Right ventricle myocardium superior (tissue), 1 donor: ENCODE results near the gene LNX2. TPM values are rescaled to one million over a fixed set of nuclear protein-coding genes. Genes with fewer than 3 reads are reported as not detected.
"Not testable (repeated sequence)": the region's sequence is repeated elsewhere in the genome, so short reads cannot be mapped to it uniquely, and the experiment has no call there.

Experiments
- ATAC-seq: fragments of 200-7000 bp; cut with Tn5 transposase; one replicate; pipeline ENCODE4 v1.9.1; 2020; ENCODE audit warnings: mild to moderate bottlenecking; ENCODE audit not compliant: poor library complexity
- DNase-seq: peaks from one replicate; pipeline ENCODE4 v3.0.0-alpha.2; 2020
- intact Hi-C: fragments of 100-400 bp; cut with DNase I; formaldehyde crosslinking; loops from one replicate; pipeline ENCODE4 v1.11.2; 2022
- total RNA-seq: library from RNA; stranded (reverse); fragmentation: NEBNext Ultra II Directional; extraction: Animal tissue kit (Norgen Biotek cat#: 25700); gene quantifications from one replicate; pipeline ENCODE4 v1.2.1, GENCODE V29; 2021
- donor health status: DM: no; HTN: yes; CAD: no; lungs with severe emphysema.

The LNX2 gene
- total RNA-seq, 1 donor from 2014 or later: 9.7 TPM

DNA sequence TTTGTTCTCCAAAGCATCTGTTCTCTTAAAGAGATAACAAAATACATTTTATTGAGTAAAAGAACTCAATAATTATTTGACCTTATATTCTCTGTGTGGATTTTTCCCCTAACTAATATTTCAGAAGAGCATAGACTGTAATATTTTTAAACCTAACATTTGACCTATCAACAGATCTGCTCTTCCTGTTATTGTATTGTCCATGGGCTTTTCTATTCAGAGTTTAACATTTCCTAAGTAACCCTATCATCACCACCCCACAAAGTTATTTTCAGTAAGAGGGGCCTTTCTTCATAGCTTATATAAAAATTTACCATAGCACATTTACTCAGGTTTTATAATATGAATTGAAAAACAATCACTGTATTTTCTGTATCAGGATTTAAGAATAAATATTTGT is 18.9 kb upstream of the LNX2 start:
- intact Hi-C loops: no loop called here
- no peak for ATAC-seq

DNA sequence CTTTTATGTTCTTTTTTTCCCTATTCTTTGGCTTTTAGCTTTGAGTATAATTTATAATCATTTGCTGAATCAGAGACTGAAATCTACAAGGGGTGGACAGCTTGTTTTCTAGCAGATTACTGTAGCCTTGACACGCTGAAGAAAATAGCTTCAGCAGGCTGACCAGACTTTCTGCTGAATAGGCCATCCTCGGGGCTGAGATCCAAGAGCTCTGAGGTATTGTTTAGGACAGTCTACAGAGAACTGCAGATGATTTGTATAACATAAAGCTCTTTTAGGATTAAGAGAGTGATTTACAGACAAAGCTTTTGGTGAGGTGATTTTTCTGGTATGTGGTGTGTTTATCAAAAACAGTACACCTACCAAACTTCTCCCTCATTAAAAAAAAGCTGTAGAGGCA is 18.2 kb upstream of the LNX2 start:
- intact Hi-C loops: no loop called here
- ATAC-seq (no peak), DNase-seq (no peak)

More for the DNA sequence above, 18.9 kb upstream of the LNX2 start:
- no peak for DNase-seq

DNA sequence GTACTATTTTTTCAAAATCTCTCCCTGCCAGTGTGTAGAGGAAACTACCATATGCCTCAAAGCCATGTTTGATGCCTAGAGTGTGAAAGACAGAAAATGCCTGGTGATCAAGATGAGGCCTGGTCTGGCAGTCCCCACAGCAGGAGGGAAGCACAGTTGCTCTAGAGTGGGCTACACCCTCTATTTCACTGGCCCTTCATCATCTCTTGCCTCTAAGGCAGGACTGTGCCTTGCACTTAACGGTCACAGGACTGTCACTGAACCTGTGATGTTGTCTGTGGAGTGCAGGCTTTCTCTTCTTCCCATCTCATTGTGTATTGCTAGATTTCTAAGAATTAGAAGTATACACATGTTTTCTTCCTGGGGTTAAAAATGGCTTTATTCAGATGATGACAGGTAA is 17.7 kb upstream of the LNX2 start:
- ATAC-seq: no peak
- intact Hi-C loops: no loop called here

DNA sequence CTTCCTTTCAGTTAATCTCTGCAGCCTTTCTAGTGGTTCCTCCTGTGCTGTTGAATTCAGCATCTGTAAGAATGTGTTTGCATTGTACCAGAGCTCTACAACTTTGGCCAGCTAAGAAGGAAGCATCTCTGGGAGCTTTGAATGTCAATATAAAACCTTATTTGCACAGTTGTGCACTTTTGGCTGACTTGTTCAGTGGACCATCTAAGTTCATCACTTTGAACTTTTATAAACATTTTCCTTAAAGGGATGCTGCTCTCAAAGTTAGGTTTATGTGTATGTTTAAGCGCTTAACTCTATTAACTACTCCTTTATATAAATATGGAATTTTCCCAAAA is 16.9 kb upstream of the LNX2 start:
- ATAC-seq: no peak
- intact Hi-C loops: no loop called here
- no peak for DNase-seq

More for the DNA sequence above, 17.7 kb upstream of the LNX2 start:
- no peak for DNase-seq

DNA sequence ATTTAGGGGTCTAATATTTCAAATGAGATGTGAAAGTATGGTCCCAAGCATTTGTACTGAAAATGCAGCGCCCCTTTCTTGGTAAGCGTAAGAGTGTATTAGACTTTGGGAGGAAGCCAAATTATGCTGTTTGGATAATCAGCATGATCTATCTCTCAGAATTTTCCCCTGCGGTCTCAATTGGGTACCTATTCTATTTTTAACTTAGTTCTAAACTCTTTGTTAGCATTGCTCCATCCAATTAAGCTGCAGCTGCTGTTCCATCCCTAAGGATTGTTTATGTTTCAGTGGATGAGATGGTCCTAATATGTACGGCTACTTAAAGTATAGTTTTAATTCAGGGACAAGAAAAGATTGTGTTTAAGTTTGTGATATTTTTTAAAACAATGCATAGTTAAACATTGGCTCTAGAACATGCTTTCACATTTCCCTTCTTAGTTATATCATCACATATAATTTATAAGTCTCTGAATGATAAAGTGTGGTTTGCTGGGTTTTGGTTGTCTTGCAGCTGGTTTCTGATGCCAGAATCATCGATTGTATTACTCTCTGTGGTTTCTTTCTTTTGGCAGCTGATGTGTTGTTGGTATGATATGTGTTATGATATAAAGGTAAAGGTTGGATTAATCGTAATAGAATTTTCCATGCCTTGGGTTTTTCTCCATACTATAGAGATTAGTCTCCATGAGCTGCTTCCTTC is 16.4 kb upstream of the LNX2 start:
- ATAC-seq (no peak), DNase-seq (no peak)

DNA sequence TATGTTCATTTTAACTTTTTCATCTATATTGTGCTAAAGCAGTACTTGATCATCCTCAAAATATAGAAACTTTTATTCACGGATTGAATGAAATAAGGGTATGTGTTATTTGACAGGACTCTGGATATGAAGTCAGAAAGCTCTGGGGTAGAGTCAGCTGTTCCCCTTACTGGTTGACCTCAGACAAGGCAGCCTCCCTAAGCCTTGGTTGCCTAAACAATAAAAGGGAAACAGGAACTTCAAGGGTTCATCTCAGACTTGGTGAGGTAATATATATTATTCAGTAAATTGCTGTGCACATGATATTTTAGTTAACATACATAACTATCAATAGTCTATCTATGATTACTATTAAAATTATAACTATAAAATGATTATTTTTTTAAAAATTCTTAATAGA is 14.9 kb upstream of the LNX2 start:
- intact Hi-C loops: no loop called here
- no peak for DNase-seq
- no peak for ATAC-seq

More for the DNA sequence above, 16.4 kb upstream of the LNX2 start:
- intact Hi-C loops: no loop called here

DNA sequence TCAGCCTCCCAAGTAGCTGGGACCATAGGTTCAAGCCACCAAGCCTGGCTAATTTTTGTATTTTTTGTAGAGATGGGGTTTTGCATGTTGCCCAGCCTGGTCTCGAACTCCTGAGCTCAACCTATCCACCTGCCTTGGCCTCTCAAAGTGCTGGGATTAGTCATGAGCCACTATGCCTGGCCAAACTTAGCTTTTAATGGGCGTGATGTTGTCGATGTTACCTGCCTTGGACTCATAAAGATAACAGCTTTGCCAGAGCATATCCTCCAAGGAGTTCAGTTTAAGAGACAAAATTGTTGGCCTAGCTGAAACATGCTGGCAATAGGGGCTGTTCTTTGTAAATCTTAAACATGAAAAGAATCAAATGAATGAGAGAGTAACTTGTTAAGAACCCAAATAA is 14.5 kb upstream of the LNX2 start:
- ATAC-seq (no peak), DNase-seq (no peak)
- intact Hi-C loops: no loop called here

DNA sequence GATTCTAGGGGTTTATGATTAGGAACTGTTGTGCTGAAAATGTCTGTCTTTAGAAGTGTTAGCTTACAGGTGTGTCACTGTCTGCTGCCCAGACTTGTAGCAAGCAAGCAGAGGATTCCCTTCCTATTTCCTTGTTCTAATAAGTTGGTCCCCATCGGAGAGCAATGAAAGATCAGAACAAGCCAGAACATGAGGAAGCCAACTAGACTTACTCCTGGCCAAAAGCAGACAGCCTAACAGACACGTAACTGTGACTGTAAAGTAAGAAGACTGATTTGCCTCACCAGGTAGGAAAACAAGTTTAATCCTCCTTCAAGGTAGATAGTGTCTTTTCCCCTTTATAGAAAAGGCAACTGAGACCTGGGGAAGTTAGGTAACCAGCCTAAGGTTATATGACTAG is 13.9 kb upstream of the LNX2 start:
- intact Hi-C loops: no loop called here
- DNase-seq (no peak), ATAC-seq (no peak)

DNA sequence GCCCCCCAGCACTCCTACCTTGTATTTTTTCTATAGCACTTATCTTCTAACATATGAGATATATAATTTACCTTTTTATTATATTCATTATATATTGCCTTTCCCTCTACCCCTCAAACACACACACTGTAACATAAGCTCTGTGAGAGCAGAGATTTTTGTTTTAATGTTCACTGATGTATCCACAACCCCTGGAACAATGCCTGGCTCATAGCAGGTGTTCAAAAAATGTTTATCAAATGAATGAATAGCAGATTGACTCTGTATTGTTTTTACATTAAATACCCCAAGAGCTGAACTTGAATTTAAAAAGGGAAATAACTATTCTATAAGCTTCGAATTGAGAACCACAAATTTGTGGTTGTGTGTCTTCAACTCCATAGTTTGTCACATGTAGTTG is 12.3 kb upstream of the LNX2 start:
- intact Hi-C loops: no loop called here
- no peak for ATAC-seq
- no peak for DNase-seq

DNA sequence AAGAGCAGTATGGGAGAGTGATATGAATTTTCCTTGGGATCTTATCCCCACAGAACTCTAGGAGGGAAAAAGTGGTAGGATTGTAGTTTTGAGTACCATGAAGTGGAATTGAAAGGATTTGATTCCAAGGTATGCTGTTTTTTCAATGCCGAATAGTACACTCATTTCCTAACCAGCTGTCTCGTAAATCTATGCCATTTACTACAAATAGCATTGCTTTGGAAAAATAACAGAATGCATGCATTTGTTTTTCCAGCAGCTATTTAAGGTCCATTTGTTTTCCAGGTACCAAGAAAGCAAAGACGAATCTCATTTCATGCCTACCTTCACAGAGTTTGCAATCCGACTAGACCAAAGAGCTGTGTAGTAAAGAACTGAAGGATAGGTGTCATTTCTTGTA is 11.9 kb upstream of the LNX2 start:
- ATAC-seq (no peak), DNase-seq (no peak)
- intact Hi-C loops: no loop called here

DNA sequence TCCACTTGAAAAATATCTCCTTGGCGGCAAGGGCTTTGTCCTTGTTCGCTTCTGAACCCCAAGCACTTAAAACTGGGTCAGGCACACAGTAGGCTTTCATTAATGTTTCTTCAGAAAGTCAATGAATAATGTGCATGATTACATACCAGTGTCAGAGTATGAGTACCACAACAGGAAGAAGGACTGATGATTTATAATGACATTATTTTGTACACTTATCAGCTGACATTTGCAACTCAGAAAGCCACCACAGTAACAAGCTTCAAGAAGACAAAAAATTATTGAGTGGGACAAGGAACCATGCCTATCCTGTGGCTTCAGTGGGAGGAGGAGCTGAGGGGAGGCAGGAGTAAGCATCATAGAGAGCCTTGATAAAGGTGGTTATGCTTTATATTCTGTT is 11.3 kb upstream of the LNX2 start:
- DNase-seq (no peak), ATAC-seq (no peak)
- intact Hi-C loops: no loop called here

DNA sequence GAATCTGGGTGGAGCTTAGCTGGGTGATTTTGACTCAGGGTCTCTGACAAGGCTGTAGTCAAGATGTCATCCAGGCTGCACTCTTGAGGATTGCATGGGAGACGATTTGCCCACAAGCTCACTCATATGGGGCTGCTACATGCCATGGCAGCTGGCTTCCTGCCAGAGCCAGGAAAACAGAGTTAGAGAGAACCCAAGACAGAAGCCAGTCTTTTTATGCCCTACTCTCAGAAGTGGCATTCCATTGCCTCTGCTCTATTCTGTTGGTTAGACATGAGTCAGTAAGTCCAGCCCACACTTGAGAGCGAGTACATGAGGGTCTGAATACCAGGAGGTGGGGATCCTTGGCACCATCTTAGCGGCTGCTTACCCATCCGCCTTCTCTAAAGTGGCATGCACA is 10.8 kb upstream of the LNX2 start:
- intact Hi-C loops: no loop called here

DNA sequence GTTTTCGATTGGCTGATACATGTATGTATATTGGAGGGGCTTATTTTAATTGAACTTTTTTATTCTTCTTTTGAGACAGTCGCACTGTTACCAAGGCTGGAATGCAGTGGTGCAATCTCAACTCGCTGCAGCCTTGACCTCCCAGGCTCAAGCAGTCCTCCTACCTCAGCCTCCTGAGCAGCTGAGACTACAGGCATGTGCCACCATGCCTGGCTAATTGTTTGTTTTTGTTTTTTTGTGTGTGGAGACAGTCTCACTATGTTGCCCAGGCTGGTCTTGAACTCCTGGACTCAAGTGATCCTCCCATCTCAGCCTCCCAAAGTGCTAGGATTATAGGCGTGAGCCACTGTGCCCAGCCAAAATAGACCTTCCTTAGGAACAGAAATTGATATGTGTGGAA is 8.4 kb upstream of the LNX2 start:
- not testable (repeated sequence) for DNase-seq, ATAC-seq
- intact Hi-C loops: loop anchor here (10.0 kb wide), 1 partner anchor 204 kb away; the partner anchor contains the start of gene GTF3A

More for the DNA sequence above, 10.8 kb upstream of the LNX2 start:
- DNase-seq: no peak
- no peak for ATAC-seq

DNA sequence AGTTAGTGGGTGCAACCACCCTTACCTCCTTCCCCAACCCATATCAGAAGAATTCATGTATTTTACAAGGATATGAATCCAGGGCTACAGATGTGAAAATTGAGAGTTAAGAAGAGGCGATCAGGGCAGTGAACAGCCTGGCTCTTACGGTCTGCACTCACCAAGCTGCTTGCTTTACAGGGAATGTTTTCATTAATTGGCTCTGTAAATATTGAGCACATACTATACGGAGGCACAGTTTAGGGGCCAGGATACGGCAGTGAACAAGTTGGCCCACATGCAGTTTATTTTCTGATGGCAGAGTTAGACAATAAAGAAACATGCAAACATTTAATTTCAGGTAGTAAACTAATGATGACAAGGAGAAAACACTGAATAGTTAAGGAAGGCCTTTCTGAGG is 7.8 kb upstream of the LNX2 start:
- DNase-seq (no peak), ATAC-seq (no peak)
- intact Hi-C loops: loop anchor here (10.0 kb wide), 1 partner anchor 203 kb away; the partner anchor contains the start of gene GTF3A

DNA sequence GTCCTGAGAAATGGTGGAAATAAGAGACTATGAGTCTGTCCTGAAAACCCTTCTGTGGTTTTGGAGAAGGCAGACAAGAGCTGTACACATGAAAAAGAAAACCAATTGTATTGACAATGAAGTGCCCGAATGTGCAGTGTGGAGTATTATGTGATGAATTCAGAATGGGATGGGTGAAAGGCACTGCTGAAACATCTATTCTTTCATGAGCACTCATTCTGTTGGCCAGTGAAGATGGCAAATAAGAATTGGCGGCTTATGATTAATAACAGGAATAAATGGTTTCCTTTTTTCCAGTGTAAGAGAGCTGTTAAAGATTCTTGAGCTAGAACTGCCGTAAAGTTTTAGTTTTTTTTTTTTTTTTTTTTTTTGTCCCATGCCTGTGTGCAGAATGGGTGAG is 7.1 kb upstream of the LNX2 start:
- no peak for ATAC-seq
- DNase-seq: no peak
- intact Hi-C loops: loop anchor here (10.0 kb wide), 1 partner anchor 203 kb away; the partner anchor contains the start of gene GTF3A

DNA sequence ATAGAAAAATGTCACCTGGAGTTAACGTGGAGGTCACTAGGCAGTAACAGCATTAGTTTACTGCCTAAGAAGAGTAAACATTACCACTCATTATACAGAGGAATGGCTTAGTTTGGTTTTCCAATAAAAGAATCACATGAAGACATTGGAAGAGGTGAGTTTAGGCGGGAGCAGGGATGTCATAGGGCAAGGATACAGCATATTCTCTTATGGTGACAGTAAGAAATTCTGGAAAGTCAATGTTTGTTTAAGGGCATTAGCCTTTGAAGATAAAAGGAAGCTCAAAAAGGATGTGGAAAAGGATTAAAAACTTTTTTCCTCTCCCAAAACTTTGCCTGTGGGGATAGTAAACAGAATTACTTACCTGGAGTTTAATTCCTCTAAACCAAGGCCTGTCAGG is 5.5 kb upstream of the LNX2 start:
- intact Hi-C loops: loop anchor here (10.0 kb wide), 1 partner anchor 201 kb away; the partner anchor contains the start of gene GTF3A
- DNase-seq: no peak
- ATAC-seq: no peak

DNA sequence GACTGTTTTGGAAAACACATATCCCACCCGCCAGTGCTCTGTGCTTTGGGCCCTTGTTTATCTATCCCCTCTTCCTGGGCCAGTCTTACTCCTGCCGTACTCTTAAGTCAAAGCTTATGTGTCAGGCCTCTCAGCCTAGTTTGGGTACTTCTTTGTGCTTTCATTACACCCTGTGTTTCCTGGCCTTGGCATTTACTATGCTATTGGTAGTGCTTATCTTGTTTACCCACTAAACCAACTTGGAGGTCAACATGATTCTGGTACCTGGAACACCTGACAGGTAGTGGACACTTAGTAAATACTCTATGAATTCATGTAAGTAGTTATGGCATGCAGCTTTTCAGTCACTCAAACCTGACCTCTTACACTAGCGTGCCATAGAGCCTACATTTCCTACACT is 3.7 kb upstream of the LNX2 start:
- ATAC-seq (no peak), DNase-seq (no peak)
- intact Hi-C loops: loop anchor here (10.0 kb wide), 1 partner anchor 199 kb away; the partner anchor contains the start of gene GTF3A

DNA sequence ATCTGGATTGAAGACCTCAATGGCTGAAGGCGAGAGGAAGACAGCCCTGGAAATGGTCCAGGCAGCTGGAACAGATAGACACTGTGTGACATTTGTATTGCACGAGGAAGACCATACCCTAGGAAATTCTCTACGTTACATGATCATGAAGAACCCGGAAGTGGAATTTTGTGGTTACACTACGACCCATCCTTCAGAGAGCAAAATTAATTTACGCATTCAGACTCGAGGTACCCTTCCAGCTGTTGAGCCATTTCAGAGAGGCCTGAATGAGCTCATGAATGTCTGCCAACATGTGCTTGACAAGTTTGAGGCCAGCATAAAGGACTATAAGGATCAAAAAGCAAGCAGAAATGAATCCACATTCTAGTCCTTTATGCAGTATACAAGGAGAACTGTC is 2.6 kb upstream of the LNX2 start:
- intact Hi-C loops: loop anchor here (10.0 kb wide), 1 partner anchor 198 kb away; the partner anchor contains the start of gene GTF3A
- no peak for DNase-seq
- ATAC-seq: no peak

DNA sequence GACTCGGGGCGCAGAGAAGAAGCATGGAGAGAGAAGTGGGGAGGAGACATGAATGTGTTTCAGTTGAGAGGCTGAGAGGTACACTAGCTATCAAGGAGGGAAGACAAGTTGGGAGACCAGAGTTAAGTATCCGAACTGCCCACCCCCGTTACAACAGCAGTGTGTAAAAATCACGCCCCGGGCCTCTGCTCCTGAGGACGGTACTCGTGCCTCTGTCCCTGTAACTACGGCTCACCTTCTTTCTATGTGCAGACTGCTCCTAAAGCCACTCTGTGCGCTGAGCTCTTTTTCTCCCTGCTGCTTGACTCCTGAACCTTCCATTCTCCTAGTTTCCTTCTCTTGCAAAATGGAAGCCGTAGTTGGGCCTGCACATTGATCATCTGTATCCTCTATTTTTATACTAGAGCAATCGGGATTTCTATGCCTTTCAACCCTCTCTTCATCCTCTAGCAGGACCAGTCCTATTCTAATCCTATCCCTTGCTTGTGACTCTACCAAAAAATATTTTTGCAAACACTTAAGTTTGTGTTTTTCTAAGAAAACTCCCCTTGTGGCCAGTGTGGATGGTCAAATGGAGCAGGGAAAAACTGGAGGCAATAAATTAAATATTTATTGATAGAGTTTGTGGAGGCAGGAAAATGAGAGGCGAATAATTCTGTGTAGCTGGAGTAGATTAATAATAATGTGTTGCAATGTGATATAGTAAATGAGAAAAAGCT is 1.9 kb upstream of the LNX2 start:
- ATAC-seq (no peak), DNase-seq (no peak)
- intact Hi-C loops: loop anchor here (10.0 kb wide), 1 partner anchor 197 kb away; the partner anchor contains the start of gene GTF3A
